Activated CD4-positive, alpha-beta memory T cell treated with anti-CD3 and anti-CD28 coated beads for 36 hours (primary cell): ENCODE data around the gene UBE4B. TPM values are rescaled to one million over a fixed set of nuclear protein-coding genes. Genes with fewer than 3 reads are reported as not detected.

ENCODE experiments used
- CTCF ChIA-PET: fragments of 350-600 bp; sonication (Branson Sonifier 250); formaldehyde crosslinking; loops from one replicate; lab custom pipeline; 2021; ENCODE audit warnings: antibody characterized with exemption, inconsistent platforms; lab: Charles Lee
- POLR2A ChIA-PET: fragments of 350-600 bp; sonication (Branson Sonifier 250); formaldehyde crosslinking; loops from one replicate; lab custom pipeline; 2021; ENCODE audit warnings: antibody characterized with exemption; lab: Charles Lee
- DNase-seq: peaks from one replicate; pipeline ENCODE4 v3.0.0-alpha.2; 2020
- H3K27ac Mint-ChIP-seq: one replicate; pipeline ENCODE4 v1.8.0; 2021; ENCODE audit warnings: mixed read lengths
- H3K27me3 Mint-ChIP-seq: one replicate; pipeline ENCODE4 v1.8.0; 2021; ENCODE audit warnings: mixed read lengths
- H3K36me3 Mint-ChIP-seq: one replicate; pipeline ENCODE4 v1.8.0; 2021; ENCODE audit warnings: mixed read lengths
- H3K4me1 Mint-ChIP-seq: one replicate; pipeline ENCODE4 v1.8.0; 2021; ENCODE audit warnings: low read depth, mixed read lengths
- H3K4me3 Mint-ChIP-seq: one replicate; pipeline ENCODE4 v1.8.0; 2021; ENCODE audit warnings: mild to moderate bottlenecking, mixed read lengths
- H3K9me3 Mint-ChIP-seq: one replicate; pipeline ENCODE4 v1.8.0; 2021; ENCODE audit warnings: mixed read lengths
- intact Hi-C: fragments of 100-400 bp; cut with micrococcal nuclease; formaldehyde crosslinking; loops from one replicate; pipeline ENCODE4 v1.15.1; 2023
- total RNA-seq, 2 experiments: library from RNA; stranded (reverse); gene quantifications; one replicate each; pipeline ENCODE4 v1.2.3, GENCODE V29; 2021

Gene UBE4B
- total RNA-seq, 2 experiments from 2014 or later = 24.3 to 25.3 TPM

- peaks cover 29% of the 10 kb centered on the region for H3K4me1 Mint-ChIP-seq
- no peaks in the 10 kb centered on the region for H3K9me3 Mint-ChIP-seq
- no peaks in the 10 kb centered on the region for H3K27me3 Mint-ChIP-seq
- H3K4me3 Mint-ChIP-seq = no peak overlapping the region
- intact Hi-C loops = no loop called here
- no peak overlapping the region for H3K27ac Mint-ChIP-seq
- no peak for DNase-seq
- POLR2A ChIA-PET = no interaction called here
- peaks cover 11% of the 10 kb centered on the region for H3K36me3 Mint-ChIP-seq
- CTCF ChIA-PET = interaction anchor here (0.8 to 1.8 kb wide), 2 partner anchors 96 to 178 kb away, joined by 3 to 5 read pairs; no protein-coding TSS in a partner anchor
Observed at GRCh38 chr1:10045480-10046355, 13.0 kb downstream of the UBE4B start.

- CTCF ChIA-PET = interaction anchor here (0.6 to 1.8 kb wide), 3 partner anchors 97 to 178 kb away, joined by 3 to 5 read pairs (median 3); no protein-coding TSS in a partner anchor
- POLR2A ChIA-PET = interaction anchor here (1.0 kb wide), 1 partner anchor 25 kb away, joined by 3 read pairs; no protein-coding TSS in a partner anchor
- Mint-ChIP-seq H3K27me3 (no peaks in the 10 kb centered on the region), H3K9me3 (no peaks in the 10 kb centered on the region), H3K36me3 (peaks cover 10% of the 10 kb centered on the region), H3K4me3 (no peak overlapping the region), H3K4me1 (peaks cover 29% of the 10 kb centered on the region), H3K27ac (no peak overlapping the region)
- DNase-seq = no peak
- intact Hi-C loops = no loop called here
Observed at GRCh38 chr1:10046356-10047085, 13.8 kb downstream of the UBE4B start.

- ChIA-PET POLR2A (no interaction called here), CTCF (no interaction called here)
- H3K36me3 Mint-ChIP-seq = peaks cover 8% of the 10 kb centered on the region
- H3K4me3 Mint-ChIP-seq = no peak overlapping the region
- H3K27me3 Mint-ChIP-seq = no peaks in the 10 kb centered on the region
- H3K4me1 Mint-ChIP-seq = peaks cover 25% of the 10 kb centered on the region
- H3K27ac Mint-ChIP-seq = no peak overlapping the region
- H3K9me3 Mint-ChIP-seq = no peaks in the 10 kb centered on the region
- intact Hi-C loops = no loop called here
- no peak for DNase-seq
Observed at GRCh38 chr1:10048601-10049000, 15.8 kb downstream of the UBE4B start.

GRCh38 chr1:10050611-10051010 is 17.9 kb downstream of the UBE4B start:
- H3K27me3 Mint-ChIP-seq = no peaks in the 10 kb centered on the region
- H3K9me3 Mint-ChIP-seq = no peaks in the 10 kb centered on the region
- peaks cover 9% of the 10 kb centered on the region for H3K36me3 Mint-ChIP-seq
- peaks cover 19% of the 10 kb centered on the region for H3K4me1 Mint-ChIP-seq
- H3K27ac Mint-ChIP-seq = no peak overlapping the region
- no peak overlapping the region for H3K4me3 Mint-ChIP-seq
- no peak for DNase-seq
- ChIA-PET POLR2A (no interaction called here), CTCF (no interaction called here)
- intact Hi-C loops = no loop called here

- no peak for DNase-seq
- Mint-ChIP-seq H3K27me3 (no peaks in the 10 kb centered on the region), H3K9me3 (no peaks in the 10 kb centered on the region), H3K4me1 (peaks cover 15% of the 10 kb centered on the region), H3K36me3 (peaks cover 9% of the 10 kb centered on the region), H3K27ac (no peak overlapping the region), H3K4me3 (no peak overlapping the region)
- CTCF ChIA-PET = no interaction called here
- intact Hi-C loops = no loop called here
- POLR2A ChIA-PET = no interaction called here
Observed at GRCh38 chr1:10051656-10052055, 18.9 kb downstream of the UBE4B start.

- Mint-ChIP-seq H3K36me3 (peaks cover 9% of the 10 kb centered on the region), H3K9me3 (no peaks in the 10 kb centered on the region), H3K27ac (no peak overlapping the region), H3K4me3 (no peak overlapping the region), H3K27me3 (no peaks in the 10 kb centered on the region), H3K4me1 (peaks cover 11% of the 10 kb centered on the region)
- CTCF ChIA-PET = no interaction called here
- DNase-seq = no peak
- POLR2A ChIA-PET = no interaction called here
- intact Hi-C loops = no loop called here
Observed at GRCh38 chr1:10052347-10052746, 19.6 kb downstream of the UBE4B start.

GRCh38 chr1:10054465-10054864 is 21.7 kb downstream of the UBE4B start:
- ChIA-PET POLR2A (no interaction called here), CTCF (no interaction called here)
- Mint-ChIP-seq H3K9me3 (no peaks in the 10 kb centered on the region), H3K27ac (no peak overlapping the region), H3K27me3 (no peaks in the 10 kb centered on the region), H3K4me1 (peaks cover 6% of the 10 kb centered on the region), H3K36me3 (peaks cover 4% of the 10 kb centered on the region), H3K4me3 (no peak overlapping the region)
- DNase-seq = no peak
- intact Hi-C loops = no loop called here

GRCh38 chr1:10056599-10056987 is 23.8 kb downstream of the UBE4B start:
- ChIA-PET CTCF (interaction anchor here (0.7 kb wide), 1 partner anchor 106 kb away, joined by 3 read pairs; no protein-coding TSS in a partner anchor), POLR2A (no interaction called here)
- Mint-ChIP-seq H3K36me3 (peaks cover 2% of the 10 kb centered on the region), H3K27ac (no peak overlapping the region), H3K9me3 (no peaks in the 10 kb centered on the region), H3K4me1 (peaks cover 6% of the 10 kb centered on the region), H3K27me3 (no peaks in the 10 kb centered on the region), H3K4me3 (no peak overlapping the region)
- intact Hi-C loops = no loop called here
- no peak for DNase-seq

GRCh38 chr1:10057343-10057742 is 24.6 kb downstream of the UBE4B start:
- ChIA-PET CTCF (no interaction called here), POLR2A (no interaction called here)
- Mint-ChIP-seq H3K27me3 (no peaks in the 10 kb centered on the region), H3K4me1 (peaks cover 6% of the 10 kb centered on the region), H3K9me3 (no peaks in the 10 kb centered on the region), H3K4me3 (no peak overlapping the region), H3K27ac (no peak overlapping the region), H3K36me3 (peaks cover 2% of the 10 kb centered on the region)
- DNase-seq = no peak
- intact Hi-C loops = no loop called here

GRCh38 chr1:10057796-10058195 is 25.0 kb downstream of the UBE4B start:
- ChIA-PET POLR2A (no interaction called here), CTCF (no interaction called here)
- H3K4me1 Mint-ChIP-seq = peaks cover 6% of the 10 kb centered on the region
- no peaks in the 10 kb centered on the region for H3K27me3 Mint-ChIP-seq
- peaks cover 1% of the 10 kb centered on the region for H3K36me3 Mint-ChIP-seq
- no peak for DNase-seq
- intact Hi-C loops = no loop called here
- no peak overlapping the region for H3K4me3 Mint-ChIP-seq
- H3K27ac Mint-ChIP-seq = no peak overlapping the region
- no peaks in the 10 kb centered on the region for H3K9me3 Mint-ChIP-seq

- Mint-ChIP-seq H3K27me3 (no peaks in the 10 kb centered on the region), H3K27ac (no peak overlapping the region), H3K36me3 (no peaks in the 10 kb centered on the region), H3K9me3 (no peaks in the 10 kb centered on the region), H3K4me3 (no peak overlapping the region), H3K4me1 (peaks cover 11% of the 10 kb centered on the region)
- ChIA-PET POLR2A (no interaction called here), CTCF (no interaction called here)
- intact Hi-C loops = no loop called here
- no peak for DNase-seq
Observed at GRCh38 chr1:10059342-10059718, 26.6 kb downstream of the UBE4B start.

GRCh38 chr1:10060311-10061100 is 27.7 kb downstream of the UBE4B start:
- no peaks in the 10 kb centered on the region for H3K36me3 Mint-ChIP-seq
- intact Hi-C loops = no loop called here
- H3K27me3 Mint-ChIP-seq = no peaks in the 10 kb centered on the region
- ChIA-PET CTCF (no interaction called here), POLR2A (no interaction called here)
- H3K4me1 Mint-ChIP-seq = peaks cover 12% of the 10 kb centered on the region
- DNase-seq = no peak
- H3K4me3 Mint-ChIP-seq = no peak overlapping the region
- no peaks in the 10 kb centered on the region for H3K9me3 Mint-ChIP-seq
- no peak overlapping the region for H3K27ac Mint-ChIP-seq
